H9 (cell line): ENCODE data around the gene KMT5B. TPM values are rescaled to one million over a fixed set of nuclear protein-coding genes. Genes with fewer than 3 reads are reported as not detected.
A peak's percentile ranks its signal among the peaks of the same experiment; 100 is the strongest.

Experiments used
- DNase-seq: peaks from one replicate; pipeline ENCODE4 v3.0.0-alpha.2; 2017
- H2AFZ ChIP-seq: one replicate; pipeline ENCODE4 v1.6.1; 2013; ENCODE audit warnings: mild to moderate bottlenecking, low read length, control low read depth, moderate library complexity
- H2AK5ac ChIP-seq: 2 replicates; pipeline ENCODE4 v1.6.1; 2013; ENCODE audit warnings: low read length, control low read depth, mixed read lengths; ENCODE audit not compliant: insufficient read length
- H2BK120ac ChIP-seq: one replicate; pipeline ENCODE4 v1.6.1; 2013; ENCODE audit warnings: low read depth, mild to moderate bottlenecking, low read length, control low read depth, inconsistent platforms; ENCODE audit not compliant: poor library complexity, severe bottlenecking
- H2BK12ac ChIP-seq: 2 replicates; pipeline ENCODE4 v1.6.1; 2013; ENCODE audit warnings: low read length, control low read depth, mixed read lengths, low read depth; ENCODE audit not compliant: insufficient read length
- H2BK15ac ChIP-seq: 2 replicates; pipeline ENCODE4 v1.6.1; 2013; ENCODE audit warnings: low read depth, low read length, control low read depth
- H2BK20ac ChIP-seq: one replicate; pipeline ENCODE4 v1.6.1; 2013; ENCODE audit warnings: low read depth, mild to moderate bottlenecking, low read length, control low read depth, inconsistent platforms; ENCODE audit not compliant: poor library complexity, severe bottlenecking
- H2BK5ac ChIP-seq: 2 replicates; pipeline ENCODE4 v1.6.1; 2013; ENCODE audit warnings: low read length, control low read depth, mixed read lengths; ENCODE audit not compliant: insufficient read length
- H3K14ac ChIP-seq: 2 replicates; pipeline ENCODE4 v1.6.1; 2013; ENCODE audit warnings: low read length, control low read depth; ENCODE audit not compliant: insufficient read depth
- H3K18ac ChIP-seq: 2 replicates; pipeline ENCODE4 v1.6.1; 2013; ENCODE audit warnings: low read depth, mild to moderate bottlenecking, mixed read lengths, low read length, control low read depth; ENCODE audit not compliant: insufficient read length
- H3K23ac ChIP-seq: 2 replicates; pipeline ENCODE4 v1.6.1; 2013; ENCODE audit warnings: low read length, control low read depth, mixed read lengths, low read depth; ENCODE audit not compliant: insufficient read length
- H3K23me2 ChIP-seq: 2 replicates; pipeline ENCODE4 v1.6.1; 2013; ENCODE audit warnings: low read depth, mild to moderate bottlenecking, mixed read lengths, low read length, control low read depth; ENCODE audit not compliant: insufficient read length, poor library complexity, severe bottlenecking
- H3K27ac ChIP-seq: 2 replicates; pipeline ENCODE4 v1.5.1; 2013; ENCODE audit warnings: low read length, control low read depth, mixed read lengths, low read depth; ENCODE audit not compliant: insufficient read length
- H3K27me3 ChIP-seq: 2 replicates; pipeline ENCODE4 v1.6.1; 2013; ENCODE audit warnings: low read length, control low read depth, inconsistent platforms; ENCODE audit not compliant: insufficient read depth
- H3K4ac ChIP-seq: 2 replicates; pipeline ENCODE4 v1.6.1; 2013; ENCODE audit warnings: low read depth, mild to moderate bottlenecking, control low read depth, inconsistent platforms, low read length, moderate library complexity
- H3K4me1 ChIP-seq: 2 replicates; pipeline ENCODE4 v1.6.1; 2013; ENCODE audit warnings: low read length, control low read depth, inconsistent platforms; ENCODE audit not compliant: insufficient read depth
- H3K4me2 ChIP-seq: 2 replicates; pipeline ENCODE4 v1.6.1; 2013; ENCODE audit warnings: low read length, control low read depth, mixed read lengths; ENCODE audit not compliant: insufficient read length, insufficient read depth
- H3K56ac ChIP-seq: 2 replicates; pipeline ENCODE4 v1.6.1; 2013; ENCODE audit warnings: low read depth, mild to moderate bottlenecking, mixed read lengths, low read length, control low read depth; ENCODE audit not compliant: insufficient read length
- H3K79me1 ChIP-seq: 2 replicates; pipeline ENCODE4 v1.6.1; 2013; ENCODE audit warnings: low read depth, mild to moderate bottlenecking, moderate library complexity, low read length, control low read depth, inconsistent platforms; ENCODE audit not compliant: insufficient read depth, poor library complexity, severe bottlenecking
- H3K79me2 ChIP-seq: 2 replicates; pipeline ENCODE4 v1.6.1; 2013; ENCODE audit warnings: low read length, control low read depth, inconsistent platforms; ENCODE audit not compliant: insufficient read depth
- H3K9ac ChIP-seq: 2 replicates; pipeline ENCODE4 v1.6.1; 2013; ENCODE audit warnings: low read length, control low read depth, mixed read lengths; ENCODE audit not compliant: insufficient read length; ENCODE audit errors: extremely low read depth
- H3K9me3 ChIP-seq: one replicate; pipeline ENCODE4 v1.6.1; 2013; ENCODE audit warnings: low read depth, low read length, inconsistent platforms; ENCODE audit not compliant: control insufficient read depth
- H3T11ph ChIP-seq: one replicate; pipeline ENCODE4 v1.6.1; 2013; ENCODE audit warnings: mild to moderate bottlenecking, low read length, control low read depth, inconsistent platforms
- H4K20me1 ChIP-seq: one replicate; pipeline ENCODE4 v1.6.1; 2013; ENCODE audit not compliant: control insufficient read depth, insufficient read length, insufficient read depth
- H4K5ac ChIP-seq: 2 replicates; pipeline ENCODE4 v1.6.1; 2013; ENCODE audit warnings: low read depth, mild to moderate bottlenecking, mixed read lengths, low read length, control low read depth; ENCODE audit not compliant: insufficient read length
- H4K8ac ChIP-seq: replicated peaks from 2 replicates; pipeline ENCODE4 v1.6.1; 2013; ENCODE audit warnings: low read length, control low read depth, mixed read lengths, low read depth; ENCODE audit not compliant: insufficient read length
- H4K91ac ChIP-seq: 2 replicates; pipeline ENCODE4 v1.6.1; 2013; ENCODE audit warnings: low read depth, mild to moderate bottlenecking, moderate library complexity, mixed read lengths, low read length, control low read depth; ENCODE audit not compliant: insufficient read length
- H3K27ac Mint-ChIP-seq, 3 experiments: 2 replicates in 2 of 3; 3 replicates in 1 of 3; pipeline ENCODE4 v1.8.0; 2020 to 2021; ENCODE audit warnings: mixed read lengths in 3 of 3, mild to moderate bottlenecking in 1 of 3, moderate library complexity in 1 of 3
- H3K27me3 Mint-ChIP-seq: 2 replicates; pipeline ENCODE4 v1.8.0; 2021; ENCODE audit warnings: low read depth, mild to moderate bottlenecking, moderate library complexity, mixed read lengths
- H3K36me3 Mint-ChIP-seq, 3 experiments: 2 replicates in 2 of 3; 3 replicates in 1 of 3; pipeline ENCODE4 v1.8.0; 2020 to 2021; ENCODE audit warnings: low read depth in 3 of 3, mixed read lengths in 3 of 3; ENCODE audit not compliant: insufficient read depth in 1 of 3
- H3K4me1 Mint-ChIP-seq, 2 experiments: 2 replicates each; pipeline ENCODE4 v1.8.0; 2020; ENCODE audit warnings: mixed read lengths in 2 of 2
- H3K4me3 Mint-ChIP-seq, 2 experiments: 2 replicates in 1 of 2; 3 replicates in 1 of 2; pipeline ENCODE4 v1.8.0; 2020 to 2021; ENCODE audit warnings: mild to moderate bottlenecking in 2 of 2, mixed read lengths in 2 of 2, moderate library complexity in 1 of 2
- H3K9me3 Mint-ChIP-seq, 2 experiments: 2 replicates in 1 of 2; 3 replicates in 1 of 2; pipeline ENCODE4 v1.8.0; 2020; ENCODE audit warnings: mild to moderate bottlenecking in 2 of 2, mixed read lengths in 2 of 2, moderate library complexity in 1 of 2
- WGBS: extraction: QIAGEN DNeasy Blood & Tissue Kit; methylation state at CpG from one replicate; pipeline ENCODE4 v1.1.7; 2013; ENCODE audit warnings: missing lambda C conversion rate, low lambda C conversion rate, mixed read lengths; ENCODE audit not compliant: insufficient read length; ENCODE audit errors: extremely low coverage; 5-methylcytosine and 5-hydroxymethylcytosine counted together
- total RNA-seq: library from RNA; stranded (reverse); gene quantifications from 2 replicates; pipeline ENCODE4 v1.2.1, GENCODE V29; 2021
- TF ChIP-seq, protein P1 (sequence below): fragments of 200-600 bp; sonication (generic); conservative IDR thresholded peaks from 3 replicates; pipeline ENCODE4 v1.8.0; 2021; ENCODE audit warnings: antibody characterized with exemption, mild to moderate bottlenecking

KMT5B gene
- total RNA-seq, 1 experiment from 2014 or later, result 61.6 TPM

GRCh38 chr11:68257477-68258362 is 44.6 kb upstream of the KMT5B start:
- Histone ChIP-seq H2BK5ac (no peak overlapping the region), H2BK120ac (no peak overlapping the region), H4K91ac (no peak overlapping the region), H3K9ac (no peak overlapping the region), H3K9me3 (no peaks in the 10 kb centered on the region), H3K14ac (no peak overlapping the region), H2BK20ac (no peak overlapping the region), H2AFZ (no peak overlapping the region), H3K56ac (no peak overlapping the region), H3T11ph (no peak overlapping the region), H4K8ac (no peak overlapping the region), H3K27me3 (no peaks in the 10 kb centered on the region), H3K23ac (no peak overlapping the region), H3K79me2 (no peaks in the 10 kb centered on the region), H2BK15ac (no peak overlapping the region), H2BK12ac (no peak overlapping the region), H3K27ac (no peak overlapping the region), H3K4me2 (no peak overlapping the region), H2AK5ac (no peak overlapping the region), H3K4ac (no peak overlapping the region), H4K20me1 (no peaks in the 10 kb centered on the region), H3K79me1 (no peaks in the 10 kb centered on the region), H3K18ac (no peak overlapping the region), H4K5ac (no peak overlapping the region), H3K23me2 (no peaks in the 10 kb centered on the region), H3K4me1 (peaks cover 3% of the 10 kb centered on the region; the same call in 1 of the 2 replicates)
- no CpG with 5 or more reads among the region's 22 CpGs for WGBS
- H3K27ac Mint-ChIP-seq, result no peak overlapping the region
- no peak overlapping the region for H3K4me3 Mint-ChIP-seq
- H3K36me3 Mint-ChIP-seq, result peaks cover 11 to 23% (median 14%) of the 10 kb centered on the region in 3 experiments; a peak in 6 of 7 replicates
- H3K9me3 Mint-ChIP-seq, result no peaks in the 10 kb centered on the region
- DNase-seq, result peak; percentile 97
- peaks cover 9 to 10% of the 10 kb centered on the region in 2 experiments for H3K4me1 Mint-ChIP-seq
- H3K27me3 Mint-ChIP-seq, result peaks cover 12% of the 10 kb centered on the region
- TF ChIP-seq, protein P1, sequence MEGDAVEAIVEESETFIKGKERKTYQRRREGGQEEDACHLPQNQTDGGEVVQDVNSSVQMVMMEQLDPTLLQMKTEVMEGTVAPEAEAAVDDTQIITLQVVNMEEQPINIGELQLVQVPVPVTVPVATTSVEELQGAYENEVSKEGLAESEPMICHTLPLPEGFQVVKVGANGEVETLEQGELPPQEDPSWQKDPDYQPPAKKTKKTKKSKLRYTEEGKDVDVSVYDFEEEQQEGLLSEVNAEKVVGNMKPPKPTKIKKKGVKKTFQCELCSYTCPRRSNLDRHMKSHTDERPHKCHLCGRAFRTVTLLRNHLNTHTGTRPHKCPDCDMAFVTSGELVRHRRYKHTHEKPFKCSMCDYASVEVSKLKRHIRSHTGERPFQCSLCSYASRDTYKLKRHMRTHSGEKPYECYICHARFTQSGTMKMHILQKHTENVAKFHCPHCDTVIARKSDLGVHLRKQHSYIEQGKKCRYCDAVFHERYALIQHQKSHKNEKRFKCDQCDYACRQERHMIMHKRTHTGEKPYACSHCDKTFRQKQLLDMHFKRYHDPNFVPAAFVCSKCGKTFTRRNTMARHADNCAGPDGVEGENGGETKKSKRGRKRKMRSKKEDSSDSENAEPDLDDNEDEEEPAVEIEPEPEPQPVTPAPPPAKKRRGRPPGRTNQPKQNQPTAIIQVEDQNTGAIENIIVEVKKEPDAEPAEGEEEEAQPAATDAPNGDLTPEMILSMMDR, result peak; percentile 95
